ENCODE results near the gene APPBP2. TPM values are rescaled to one million over a fixed set of nuclear protein-coding genes. Genes with fewer than 3 reads are reported as not detected.

Gene APPBP2
- total and polyA plus RNA-seq, 10 donors: 4.1 to 49.8 (median 30.8) TPM

GRCh38 chr17:60514053-60514452 lies 12.0 kb downstream of the APPBP2 start:
- Histone ChIP-seq H3K27me3 (replicated peaks in 1 of 7) (no peaks in the 10 kb centered on the region), H3K4me3 (no peak overlapping the region), H3K9me3 (no peaks in the 10 kb centered on the region), H3K27ac (no peak overlapping the region), H3K4me1 (peaks cover 0 to 61% (median 7%) of the 10 kb centered on the region in 6 donors), H3K36me3 (peaks cover 0 to 78% (median 8%) of the 10 kb centered on the region in 6 donors)
- 95 to 100% (median 98%) methylated on average over 3 of the region's 3 CpGs for WGBS, 5 donors
- intact Hi-C loops (cut with DNase I; ENCODE audit: low total_unique reads): no loop called here
- TF ChIP-seq CTCF (IDR thresholded peaks at IDR 0.05 in 8 of 11, conservative IDR thresholded peaks at IDR 0.05 in 3 of 11) (no peak), POLR2AphosphoS5 (IDR thresholded peaks at IDR 0.05) (no peak), POLR2A (IDR thresholded peaks at IDR 0.05) (no peak)
- DNase-seq: no peak

GRCh38 chr17:60513014-60513413 lies 13.0 kb downstream of the APPBP2 start:
- WGBS, 5 donors: 94 to 96% (median 95%) methylated on average over 11 of the region's 11 CpGs
- intact Hi-C loops (cut with DNase I; ENCODE audit: low total_unique reads): no loop called here

GRCh38 chr17:60510723-60511122 lies 15.3 kb downstream of the APPBP2 start:
- intact Hi-C loops (cut with DNase I; ENCODE audit: low total_unique reads): no loop called here
- no peak for DNase-seq
- Histone ChIP-seq H3K27ac (no peak overlapping the region), H3K4me1 (peaks cover 3 to 66% (median 23%) of the 10 kb centered on the region in 6 donors), H3K9me3 (no peaks in the 10 kb centered on the region), H3K27me3 (replicated peaks in 1 of 7) (no peaks in the 10 kb centered on the region), H3K4me3 (no peak overlapping the region), H3K36me3 (peaks cover 0 to 67% (median 5%) of the 10 kb centered on the region in 6 donors)
- TF ChIP-seq POLR2AphosphoS5 (IDR thresholded peaks at IDR 0.05): no peak

More at GRCh38 chr17:60513014-60513413, 13.0 kb downstream of the APPBP2 start:
- DNase-seq: no peak
- Histone ChIP-seq H3K27me3 (replicated peaks in 1 of 7) (no peaks in the 10 kb centered on the region), H3K4me3 (no peak overlapping the region), H3K4me1 (peaks cover 0 to 61% (median 11%) of the 10 kb centered on the region in 6 donors), H3K36me3 (peaks cover 0 to 78% (median 5%) of the 10 kb centered on the region in 6 donors), H3K27ac (no peak overlapping the region), H3K9me3 (no peaks in the 10 kb centered on the region)
- TF ChIP-seq POLR2A (IDR thresholded peaks at IDR 0.05): no peak
- no peak for TF ChIP-seq POLR2AphosphoS5 (IDR thresholded peaks at IDR 0.05)
- TF ChIP-seq CTCF (IDR thresholded peaks at IDR 0.05 in 8 of 11, conservative IDR thresholded peaks at IDR 0.05 in 3 of 11): no peak

- Histone ChIP-seq H3K4me1 (peaks cover 3 to 64% (median 25%) of the 10 kb centered on the region in 6 donors), H3K27ac (no peak overlapping the region), H3K4me3 (no peak overlapping the region), H3K27me3 (replicated peaks in 1 of 7) (no peaks in the 10 kb centered on the region), H3K36me3 (peaks cover 0 to 66% (median 5%) of the 10 kb centered on the region in 6 donors), H3K9me3 (no peaks in the 10 kb centered on the region)
- WGBS, 5 donors: 89 to 95% (median 91%) methylated on average over 4 of the region's 4 CpGs
- no peak for DNase-seq
- TF ChIP-seq POLR2AphosphoS5 (IDR thresholded peaks at IDR 0.05) (no peak), CTCF (IDR thresholded peaks at IDR 0.05 in 8 of 11, conservative IDR thresholded peaks at IDR 0.05 in 3 of 11) (no peak), POLR2A (IDR thresholded peaks at IDR 0.05) (no peak)
- intact Hi-C loops (cut with DNase I; ENCODE audit: low total_unique reads): no loop called here
Measured at GRCh38 chr17:60510031-60510430, 16.0 kb downstream of the APPBP2 start.

All from spleen (tissue), 11 donors.